Mesenteric fat pad (tissue), 1 donor: Measurements from ENCODE around the gene PLCB1. TPM values are rescaled to one million over a fixed set of nuclear protein-coding genes. Genes with fewer than 3 reads are reported as not detected.

Source experiments
- DNase-seq: peaks from one replicate; pipeline ENCODE4 v3.0.0-alpha.2; 2020; ENCODE audit warnings: low spot score
- total RNA-seq: library from RNA; stranded (reverse); fragmentation: NEBNext Ultra II Directional; extraction: Animal tissue kit (Norgen Biotek cat#: 25700); gene quantifications from one replicate; pipeline ENCODE4 v1.2.1, GENCODE V29; 2021
- donor health status: DM: yes; HTN: yes; CAD: no.

The PLCB1 gene
- total RNA-seq, 1 donor from 2014 or later, result 16.9 TPM

DNA sequence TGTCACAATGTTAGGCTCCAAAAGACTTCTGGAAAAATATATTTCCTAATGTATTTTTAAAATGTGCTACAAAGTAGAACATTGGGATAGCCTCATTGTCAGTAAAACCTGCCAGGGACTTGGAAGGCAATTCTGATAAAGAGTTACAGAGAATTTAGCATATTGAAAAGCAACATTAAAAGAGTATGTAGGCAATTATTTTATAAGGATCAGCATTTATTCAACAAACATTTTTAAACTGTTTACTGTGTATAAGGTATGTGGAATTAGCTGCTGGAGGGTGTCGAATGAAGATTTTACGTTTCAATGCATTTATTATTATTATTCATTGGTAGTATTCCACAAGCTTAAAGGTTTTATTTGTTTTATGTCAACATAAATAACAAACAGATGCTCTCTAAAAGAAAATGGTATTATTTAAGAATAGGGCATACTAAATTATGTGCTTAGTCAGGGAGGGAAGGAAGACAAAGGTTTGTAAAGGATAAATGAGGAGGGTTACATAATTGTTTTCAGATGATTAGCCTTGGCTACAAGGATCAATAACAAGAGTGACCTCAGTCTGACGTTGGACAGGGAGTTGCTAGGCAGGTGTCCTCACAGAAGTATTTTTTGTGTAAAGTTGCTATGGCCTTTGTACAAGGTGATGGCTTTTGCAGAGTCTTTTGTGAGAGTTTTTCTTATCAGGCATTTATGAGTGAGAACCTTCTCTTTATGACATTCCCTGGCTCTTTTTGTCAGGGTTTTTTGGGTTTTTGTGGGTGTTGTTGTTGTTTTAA lies 623.5 kb downstream of the PLCB1 start:
- DNase-seq, result no peak

- no peak for DNase-seq
Measured at GRCh38 chr20:8756410-8756809, 624.3 kb downstream of the PLCB1 start.

GRCh38 chr20:8757146-8757545 lies 625.1 kb downstream of the PLCB1 start:
- no peak for DNase-seq

DNA sequence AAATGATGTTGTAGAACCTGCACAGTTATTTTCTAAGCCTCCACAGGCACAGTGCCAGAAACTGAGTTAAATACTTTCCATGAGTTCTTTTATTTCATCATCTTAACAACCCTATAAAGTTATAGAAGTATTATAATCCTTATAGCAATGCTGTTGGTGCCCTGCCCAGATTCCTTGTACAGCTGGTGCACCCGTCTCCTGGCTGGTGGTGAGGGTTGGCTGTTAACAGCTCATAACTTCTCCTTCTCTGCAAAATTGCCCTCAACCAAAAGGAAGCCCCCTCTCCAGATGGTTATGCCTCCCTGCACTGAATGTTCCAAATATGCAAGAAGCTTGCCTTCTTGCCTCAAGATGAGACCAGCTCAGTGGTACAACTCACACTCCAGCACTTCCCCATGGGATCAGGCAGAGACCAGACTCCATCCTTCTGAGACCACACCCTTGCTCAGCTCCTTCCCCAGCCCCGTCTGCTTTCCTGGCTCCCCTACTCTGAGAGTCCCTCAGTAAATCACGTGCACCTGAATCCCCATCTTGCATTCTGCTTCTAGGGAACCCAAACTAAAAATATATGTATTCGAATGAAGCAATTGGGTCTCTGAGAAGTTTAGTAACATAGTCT lies 632.4 kb downstream of the PLCB1 start:
- no peak for DNase-seq

- no peak for DNase-seq
Measured at GRCh38 chr20:8766868-8767390, 634.9 kb downstream of the PLCB1 start.

DNA sequence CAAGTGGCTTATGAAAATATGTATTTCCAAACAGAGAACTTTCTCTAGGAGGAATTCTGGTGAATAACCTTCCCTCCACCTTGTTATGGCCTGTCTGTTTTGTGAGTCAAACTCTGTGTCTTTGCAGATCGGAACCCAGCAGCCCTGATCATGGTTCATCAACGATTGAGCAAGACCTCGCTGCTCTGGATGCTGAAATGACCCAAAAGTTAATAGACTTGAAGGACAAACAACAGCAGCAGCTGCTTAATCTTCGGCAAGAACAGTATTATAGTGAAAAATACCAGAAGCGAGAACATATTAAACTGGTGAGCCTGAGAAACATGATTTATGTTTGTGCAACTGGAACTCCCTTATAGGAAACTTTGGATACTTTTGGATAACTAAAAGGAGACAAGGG lies 642.3 kb downstream of the PLCB1 start:
- no peak for DNase-seq

DNA sequence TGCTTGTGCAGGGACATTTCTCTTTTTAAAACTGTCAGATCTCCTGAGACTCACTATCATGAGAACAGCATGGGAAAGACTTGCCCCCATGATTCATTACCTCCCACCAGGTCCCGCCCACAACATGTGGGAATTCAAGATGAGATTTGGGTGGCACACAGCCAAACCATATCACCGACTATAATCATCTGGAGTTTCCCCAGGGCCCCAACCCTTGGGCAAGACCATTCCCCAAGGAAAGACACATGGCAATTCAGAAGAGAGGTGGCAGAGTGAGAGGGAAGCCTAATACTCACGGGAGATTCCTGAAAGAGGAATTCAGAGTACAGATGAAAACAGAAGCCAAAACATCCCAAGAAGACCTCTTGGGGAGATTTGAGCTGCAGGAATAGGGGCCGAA lies 645.8 kb downstream of the PLCB1 start:
- no peak for DNase-seq

- no peak for DNase-seq
Measured at GRCh38 chr20:8778387-8778786, 646.3 kb downstream of the PLCB1 start.

DNA sequence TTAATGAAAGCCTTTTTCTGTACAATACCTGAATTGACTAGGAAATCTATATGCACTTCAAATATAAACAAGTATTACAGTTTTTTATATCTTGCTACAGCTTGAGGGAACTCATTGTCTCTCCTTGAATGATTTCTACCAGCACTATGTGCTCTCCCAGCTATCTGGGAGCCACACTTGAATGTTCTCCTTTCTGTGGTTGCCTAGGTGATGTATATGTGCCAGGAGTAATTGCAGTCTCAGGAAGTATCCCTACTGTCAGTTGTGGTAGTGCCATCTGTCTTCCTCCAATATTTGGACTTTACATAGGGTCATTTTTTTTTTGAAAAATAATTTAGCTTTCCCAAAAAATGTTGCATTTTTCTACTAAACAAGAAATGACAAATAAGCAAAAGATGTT lies 648.8 kb downstream of the PLCB1 start:
- no peak for DNase-seq

GRCh38 chr20:8782804-8783203 lies 650.7 kb downstream of the PLCB1 start:
- DNase-seq, result no peak

GRCh38 chr20:8783734-8784133 lies 651.7 kb downstream of the PLCB1 start:
- no peak for DNase-seq

DNA sequence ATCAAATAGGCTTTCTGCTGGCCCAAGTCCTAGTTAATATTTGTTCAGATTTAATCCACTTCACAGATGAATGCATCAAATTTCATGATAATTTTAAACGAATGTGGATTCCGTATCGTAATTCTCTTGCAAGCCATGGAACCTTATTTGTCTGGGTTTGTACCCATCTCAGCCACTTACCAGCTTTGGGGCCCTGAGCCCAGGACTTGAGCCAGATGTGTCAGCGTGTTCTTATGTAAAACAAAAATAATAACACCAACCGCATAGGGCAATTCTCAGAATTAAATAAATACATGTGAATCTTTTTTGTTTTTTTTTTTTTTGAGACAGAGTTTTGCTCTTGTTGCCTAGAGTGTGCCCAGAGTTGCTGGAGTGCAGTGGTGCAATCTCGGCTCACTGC lies 654.3 kb downstream of the PLCB1 start:
- DNase-seq, result no peak

GRCh38 chr20:8787090-8787489 lies 655.0 kb downstream of the PLCB1 start:
- DNase-seq, result no peak

DNA sequence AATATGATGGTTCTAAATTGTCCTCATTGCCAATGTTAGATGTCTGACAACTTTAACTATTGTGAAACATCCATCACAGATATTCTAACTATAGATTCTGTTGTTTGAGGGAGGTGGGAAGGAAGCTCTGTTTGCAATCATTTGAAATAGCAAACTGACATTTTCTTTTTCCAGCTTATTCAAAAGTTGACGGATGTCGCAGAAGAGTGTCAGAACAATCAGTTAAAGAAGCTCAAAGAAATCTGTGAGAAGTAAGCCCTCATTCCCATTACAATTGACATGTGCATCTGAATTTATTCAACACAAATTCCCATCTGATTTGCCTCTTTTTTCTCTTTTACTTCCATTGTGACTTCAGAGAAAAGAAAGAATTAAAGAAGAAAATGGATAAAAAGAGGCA lies 656.2 kb downstream of the PLCB1 start:
- no peak for DNase-seq

- no peak for DNase-seq
Measured at GRCh38 chr20:8788831-8789230, 656.8 kb downstream of the PLCB1 start.

- DNase-seq, result no peak
Measured at GRCh38 chr20:8790442-8791074, 658.5 kb downstream of the PLCB1 start.

DNA sequence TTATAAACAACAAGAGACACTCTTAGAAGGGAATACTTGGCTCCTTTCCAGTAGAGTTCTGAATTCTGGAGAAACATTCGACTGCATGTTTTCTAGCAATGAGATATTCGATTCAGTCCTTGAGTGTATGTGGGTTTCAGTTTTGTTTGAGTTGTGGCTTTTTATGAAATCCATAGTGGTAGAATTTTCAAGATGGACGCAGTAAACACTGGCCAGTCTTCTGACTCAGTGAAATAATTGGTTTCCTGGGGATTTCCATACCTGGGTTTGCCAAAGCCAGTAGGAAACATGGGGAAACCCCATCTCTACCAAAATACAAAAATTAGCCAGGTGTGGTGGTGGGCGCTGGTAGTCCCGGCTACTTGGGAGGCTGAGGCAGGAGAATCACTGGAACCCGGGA lies 663.3 kb downstream of the PLCB1 start:
- no peak for DNase-seq

DNA sequence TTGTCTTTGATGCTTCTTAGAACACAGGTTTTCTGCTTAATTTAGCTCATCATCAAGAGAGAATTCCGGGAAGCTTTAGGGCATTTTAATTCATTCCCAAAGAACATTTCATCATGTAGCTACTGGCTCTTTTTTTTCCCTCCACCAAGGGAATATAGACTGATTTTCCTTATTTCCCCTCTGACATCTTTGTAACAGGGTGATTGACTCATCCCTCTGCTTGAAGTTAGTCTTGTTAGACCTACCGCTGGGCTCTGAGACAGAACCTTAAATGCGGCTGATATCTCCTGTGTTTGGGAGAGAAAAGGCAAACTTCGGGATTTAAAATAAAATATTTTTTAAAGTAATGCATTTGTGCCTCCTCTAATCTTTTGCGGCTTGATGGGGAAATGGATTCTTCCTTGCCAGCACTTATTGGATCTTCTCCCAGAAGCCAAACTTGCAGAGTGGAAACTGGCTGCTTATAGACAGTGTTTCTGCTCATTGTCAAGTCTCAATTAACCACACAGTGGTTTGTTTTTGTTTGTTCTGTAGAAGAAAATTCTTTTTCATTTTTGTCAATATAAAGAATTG lies 664.1 kb downstream of the PLCB1 start:
- no peak for DNase-seq

GRCh38 chr20:8798505-8798904 lies 666.4 kb downstream of the PLCB1 start:
- no peak for DNase-seq

- DNase-seq, result no peak
Measured at GRCh38 chr20:8800089-8800488, 668.0 kb downstream of the PLCB1 start.

DNA sequence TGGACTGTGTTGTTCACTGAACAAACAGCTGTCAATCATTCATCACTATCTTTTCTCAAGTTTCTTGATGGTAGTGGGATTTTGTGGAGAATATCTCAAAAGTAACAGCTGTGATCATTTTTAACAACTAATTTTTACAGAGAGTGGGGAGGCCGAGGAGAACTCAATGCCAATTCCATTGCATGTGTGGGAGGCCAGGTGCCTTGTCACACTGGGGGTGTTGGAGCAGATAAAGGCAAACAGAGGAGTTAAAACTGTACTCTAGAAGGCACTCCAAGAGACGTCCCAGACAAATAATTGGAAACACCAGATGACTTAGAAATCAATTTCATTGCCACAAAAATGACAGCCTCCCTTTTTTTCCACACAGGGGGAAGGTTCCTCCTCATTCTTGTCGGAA lies 669.6 kb downstream of the PLCB1 start:
- DNase-seq, result no peak

GRCh38 chr20:8803065-8803464 lies 671.0 kb downstream of the PLCB1 start:
- no peak for DNase-seq
